T-helper 1 cell treated with Interleukin-12 subunit alpha and Interleukin-12 subunit beta and Interleukin-4 antibody, amounts not matched to agents 30 ng/mL and 1 ng/mL, for 36 hours (primary cell): ENCODE data around the gene GUCD1. TPM values are rescaled to one million over a fixed set of nuclear protein-coding genes. Genes with fewer than 3 reads are reported as not detected.

Source experiments
- total RNA-seq: library from RNA; stranded (reverse); gene quantifications from 2 replicates; pipeline ENCODE4 v1.2.3, GENCODE V29; 2022

The GUCD1 gene
- total RNA-seq, 1 donor from 2014 or later: 128 TPM

Other genes starting within 250 kb of the GUCD1 start
- 19.7 and 22.2 TPM in 2 replicates for gene ADORA2A, start 127.5 kb downstream of the GUCD1 start, total RNA-seq
- gene UPB1, start 59.8 kb downstream of the GUCD1 start, total RNA-seq: 0.34 and 0.68 TPM in 2 replicates
- gene SNRPD3, start 861 bp upstream of the GUCD1 start, total RNA-seq: 99.9 and 106 TPM in 2 replicates
- 1.7 and 1.8 TPM in 2 replicates for gene LRRC75B, start 37.9 kb upstream of the GUCD1 start, total RNA-seq
- gene GGT1, start 48.1 kb upstream of the GUCD1 start, total RNA-seq: 151 and 164 TPM in 2 replicates
- gene PIWIL3, start 219.6 kb upstream of the GUCD1 start, total RNA-seq: not detected in 2 replicates